SW 1271 (cell line): ENCODE measurements around the gene SKP2.
"Not testable (repeated sequence)": the region's sequence is repeated elsewhere in the genome, so short reads cannot be mapped to it uniquely, and the experiment has no call there.

Experiments
- DNase-seq, 2 experiments: peaks; one replicate each; lab custom pipeline; 2025; lab: John Stamatoyannopoulos, UW

SKP2 gene

DNA sequence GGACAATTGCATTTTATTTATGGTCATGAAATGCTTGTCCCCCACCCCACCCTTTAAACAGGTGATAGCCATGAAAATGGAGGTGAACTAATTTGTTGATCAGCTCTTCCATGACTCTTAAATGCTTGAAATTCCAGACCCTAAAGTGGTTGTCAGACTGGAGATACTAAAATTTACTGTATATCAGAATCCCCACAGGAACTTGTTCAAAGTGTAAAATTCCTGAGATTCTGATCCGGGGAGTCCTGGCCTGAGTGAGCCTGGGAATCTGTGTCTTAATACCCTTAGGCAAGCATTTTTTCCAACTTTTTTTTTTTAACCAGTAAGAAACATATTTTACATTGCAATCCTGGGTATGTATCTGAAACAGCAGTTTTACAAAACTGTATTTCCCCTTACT, 4.7 kb downstream of the SKP2 start:
- peak in 1 of 2 experiments; percentile 46 for DNase-seq

DNA sequence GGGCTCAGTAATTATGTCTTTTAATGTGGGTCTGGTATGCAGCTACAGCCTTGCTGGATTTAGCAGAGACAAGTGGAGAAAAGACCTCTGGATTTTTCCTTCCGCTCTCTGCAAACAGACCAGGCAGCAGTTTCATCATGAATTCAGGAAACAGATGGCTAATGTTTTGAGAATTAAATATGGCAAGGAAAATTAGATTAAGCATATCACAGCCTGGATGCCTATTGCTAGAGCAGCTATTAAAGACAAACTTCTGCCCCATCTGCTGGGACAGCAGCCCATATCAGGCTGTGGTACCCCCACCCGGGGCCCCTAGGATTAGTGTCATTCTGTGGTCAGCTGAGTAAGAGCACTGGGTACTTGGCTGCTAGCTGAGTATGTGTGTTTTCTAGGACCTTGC, 6.2 kb downstream of the SKP2 start:
- no peak for DNase-seq

DNA sequence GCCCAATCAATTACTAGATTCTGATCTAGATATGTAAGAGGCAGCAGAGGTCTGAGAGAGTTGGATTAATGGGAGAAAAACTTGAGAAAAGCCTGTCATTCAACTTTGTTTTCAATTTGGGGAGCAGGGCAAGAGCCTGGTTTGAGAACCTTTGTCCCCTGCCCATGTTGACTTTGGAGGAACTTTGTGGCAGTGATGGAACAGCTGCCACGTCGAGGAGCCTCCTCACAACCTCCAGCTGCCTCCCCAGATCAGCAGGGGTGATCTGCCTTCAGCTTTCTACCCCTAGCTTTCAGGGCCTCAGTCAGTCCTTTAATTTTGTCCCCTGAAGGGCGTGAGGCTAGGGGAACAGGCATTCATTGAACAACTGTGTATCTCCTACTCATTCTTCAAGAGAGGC, 8.7 kb downstream of the SKP2 start:
- DNase-seq: no peak

GRCh38 chr5:36161361-36161760, 9.4 kb downstream of the SKP2 start:
- no peak for DNase-seq

GRCh38 chr5:36162810-36163486, 11.0 kb downstream of the SKP2 start:
- no peak for DNase-seq

DNA sequence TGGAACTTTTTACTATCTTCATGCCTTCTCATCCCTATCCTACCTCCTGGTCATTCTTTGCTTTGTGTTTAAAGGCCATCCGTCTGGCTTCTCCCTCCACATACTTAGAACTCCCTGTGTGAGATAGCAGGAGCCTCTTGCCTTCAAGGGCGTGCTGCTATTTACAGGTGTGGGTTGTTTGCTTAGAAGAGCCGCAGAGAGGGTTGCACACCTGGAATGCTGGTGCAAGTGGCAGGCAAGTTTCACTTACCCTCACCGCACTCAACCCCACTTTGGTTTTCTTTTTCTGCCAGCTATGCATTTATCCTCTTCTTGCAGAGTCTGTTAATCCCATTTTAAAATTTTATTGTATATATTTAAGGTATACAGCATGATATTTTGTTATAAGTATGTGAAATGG, 12.6 kb downstream of the SKP2 start:
- DNase-seq: no peak

DNA sequence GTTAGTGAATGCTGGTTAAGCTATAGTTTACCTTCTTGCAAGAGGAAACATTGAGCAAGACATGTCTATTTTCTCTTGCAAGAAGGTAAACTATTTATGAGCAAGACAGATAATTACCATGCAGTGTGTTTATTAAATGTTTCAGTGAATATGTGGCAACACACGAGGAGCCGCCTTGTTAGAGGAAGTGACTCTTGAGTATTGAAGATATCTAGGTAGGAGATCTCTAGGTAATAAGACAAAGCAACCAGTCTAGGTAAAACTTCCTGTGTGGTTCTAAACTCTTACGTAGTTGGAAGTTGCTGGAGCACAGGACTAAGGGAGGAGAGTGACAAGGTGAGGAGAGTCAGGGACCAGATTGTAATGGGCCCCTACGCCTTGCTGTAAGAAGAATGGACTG, 16.8 kb downstream of the SKP2 start:
- DNase-seq: no peak

GRCh38 chr5:36170832-36171424, 19.0 kb downstream of the SKP2 start:
- DNase-seq: no peak

DNA sequence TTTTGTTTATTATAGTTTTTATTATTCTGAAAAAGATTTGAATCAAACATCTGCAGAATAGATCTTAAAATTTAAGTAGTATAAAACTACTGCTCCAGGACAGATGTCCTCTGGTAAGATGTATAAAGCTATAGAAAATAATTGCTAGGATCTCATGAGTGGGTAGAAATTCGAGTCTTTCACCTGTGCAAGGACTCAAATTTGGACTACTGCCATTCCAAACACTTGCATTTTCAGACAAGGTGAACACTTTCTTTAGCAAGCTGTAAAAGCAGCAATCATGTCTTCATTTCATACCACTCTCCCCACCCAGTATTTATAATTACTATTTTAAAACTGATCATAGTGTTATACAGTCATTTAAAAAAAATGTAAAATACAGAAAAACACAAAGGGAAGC, 20.7 kb downstream of the SKP2 start:
- DNase-seq: no peak

DNA sequence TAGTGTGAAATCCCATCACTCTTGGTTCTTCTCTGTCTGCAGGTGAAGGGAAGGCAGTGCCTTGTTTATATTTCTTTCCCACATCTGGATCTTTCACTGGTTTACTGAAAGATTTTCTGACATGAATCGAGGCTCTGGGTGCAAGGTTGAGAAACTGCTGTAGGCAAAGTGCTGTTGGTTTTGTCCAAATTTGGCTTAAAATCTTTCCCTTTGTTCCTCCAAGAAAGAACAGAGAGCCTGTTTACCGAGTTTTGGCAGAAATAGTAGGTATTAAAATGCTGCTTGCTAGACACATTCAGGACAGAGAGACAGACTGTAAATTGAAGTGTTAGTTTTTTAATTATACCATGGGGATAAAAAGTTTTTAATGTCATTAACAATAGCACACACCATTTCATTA, 21.5 kb downstream of the SKP2 start:
- DNase-seq: no peak

DNA sequence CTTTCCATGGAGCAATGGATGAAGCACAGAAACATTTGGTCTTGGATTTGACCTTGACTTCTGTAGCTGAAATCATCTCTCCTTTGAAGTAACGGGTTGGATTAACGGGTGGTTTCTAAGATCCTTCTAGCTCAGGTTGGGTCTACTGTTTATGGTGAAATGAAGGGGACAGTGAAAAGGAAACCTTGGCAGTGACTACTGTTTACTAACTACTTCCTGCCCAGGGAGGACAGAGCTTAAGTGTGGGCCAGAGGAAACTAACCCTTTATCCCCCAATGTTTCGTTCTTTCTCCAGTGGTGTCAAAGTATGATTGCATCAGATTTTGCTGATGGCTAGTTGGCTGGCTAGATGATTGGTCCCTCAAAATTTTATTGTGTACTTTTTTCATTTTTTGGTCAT, 22.2 kb downstream of the SKP2 start:
- no peak for DNase-seq

DNA sequence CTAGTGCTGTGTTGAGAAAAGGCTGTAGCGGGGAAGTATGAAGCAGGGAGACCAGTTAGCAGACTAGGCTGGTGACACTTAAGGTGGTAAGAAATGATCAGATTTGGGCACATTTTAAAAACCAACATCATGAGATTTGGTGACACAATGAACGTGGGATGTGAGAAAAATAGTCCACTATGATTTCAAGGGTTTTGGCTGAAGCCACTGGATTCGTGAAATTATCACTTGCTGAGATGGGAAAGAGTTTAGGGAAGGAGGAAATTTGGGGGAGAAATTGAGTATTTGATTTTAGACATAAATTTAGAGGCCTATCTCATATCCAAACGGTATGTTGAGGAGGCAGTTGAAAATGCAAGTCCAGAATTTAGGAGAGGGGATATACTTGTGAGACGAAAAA, 23.1 kb downstream of the SKP2 start:
- DNase-seq: no peak

- DNase-seq: no peak
Observed at GRCh38 chr5:36177154-36177553, 25.2 kb downstream of the SKP2 start.

DNA sequence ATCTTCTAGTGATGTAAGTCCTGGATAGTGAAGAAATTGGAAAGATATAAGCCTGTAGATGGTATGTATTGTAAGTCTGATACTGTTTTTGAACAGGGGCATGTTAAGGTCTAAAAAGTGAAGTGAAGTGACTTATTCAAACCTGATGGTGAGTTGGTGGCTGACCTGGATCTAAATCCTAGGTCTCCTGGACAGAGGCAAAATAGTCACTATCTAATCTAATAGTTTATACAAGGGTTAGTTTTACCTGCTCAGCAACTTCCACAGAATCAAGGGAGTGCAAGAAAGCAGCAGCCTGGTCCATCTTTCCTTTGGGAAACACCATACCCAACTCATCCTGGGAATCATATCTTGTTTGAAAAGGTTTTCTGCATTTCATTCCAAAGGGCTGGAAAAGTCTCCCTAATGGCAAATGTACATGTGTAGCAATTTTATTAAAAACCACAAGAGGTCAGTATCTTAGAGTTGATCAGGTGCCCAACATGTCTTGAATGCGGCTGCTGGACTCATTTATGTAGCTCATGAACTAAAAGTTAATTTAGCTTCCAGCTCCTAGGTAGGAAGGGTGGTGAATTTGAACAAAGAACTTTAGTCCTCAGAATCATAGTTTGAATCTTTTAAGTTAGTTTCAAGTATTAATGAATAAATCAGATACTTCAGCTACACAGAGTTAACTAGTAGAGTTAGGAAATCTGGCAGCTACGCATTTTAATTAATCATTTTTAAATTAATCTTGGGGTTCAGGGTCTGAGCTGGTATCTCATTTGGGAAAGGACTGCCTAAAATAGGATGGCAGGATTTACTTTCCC, 26.0 kb downstream of the SKP2 start:
- peak in 1 of 2 experiments; percentile 63 for DNase-seq

DNA sequence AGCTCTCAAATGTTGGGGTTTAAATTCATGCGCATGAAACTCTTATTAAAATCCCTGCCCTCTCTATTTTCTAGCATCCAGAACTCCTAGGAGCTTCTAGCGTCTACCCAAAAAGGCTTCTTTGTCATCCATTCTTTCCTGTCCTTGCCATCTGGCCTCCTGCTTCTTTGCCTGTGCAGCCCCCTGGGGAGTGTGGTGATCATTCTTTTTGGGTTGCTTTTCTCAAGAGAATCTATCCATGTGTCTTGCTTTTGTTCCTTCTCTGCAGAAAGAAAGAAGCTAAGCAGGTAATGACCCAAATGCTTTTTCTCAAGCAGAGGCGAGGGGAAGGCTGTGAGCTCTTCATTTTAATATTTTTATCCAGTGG, 26.6 kb downstream of the SKP2 start:
- DNase-seq: no peak

- no peak for DNase-seq
Observed at GRCh38 chr5:36179950-36180349, 28.0 kb downstream of the SKP2 start.

DNA sequence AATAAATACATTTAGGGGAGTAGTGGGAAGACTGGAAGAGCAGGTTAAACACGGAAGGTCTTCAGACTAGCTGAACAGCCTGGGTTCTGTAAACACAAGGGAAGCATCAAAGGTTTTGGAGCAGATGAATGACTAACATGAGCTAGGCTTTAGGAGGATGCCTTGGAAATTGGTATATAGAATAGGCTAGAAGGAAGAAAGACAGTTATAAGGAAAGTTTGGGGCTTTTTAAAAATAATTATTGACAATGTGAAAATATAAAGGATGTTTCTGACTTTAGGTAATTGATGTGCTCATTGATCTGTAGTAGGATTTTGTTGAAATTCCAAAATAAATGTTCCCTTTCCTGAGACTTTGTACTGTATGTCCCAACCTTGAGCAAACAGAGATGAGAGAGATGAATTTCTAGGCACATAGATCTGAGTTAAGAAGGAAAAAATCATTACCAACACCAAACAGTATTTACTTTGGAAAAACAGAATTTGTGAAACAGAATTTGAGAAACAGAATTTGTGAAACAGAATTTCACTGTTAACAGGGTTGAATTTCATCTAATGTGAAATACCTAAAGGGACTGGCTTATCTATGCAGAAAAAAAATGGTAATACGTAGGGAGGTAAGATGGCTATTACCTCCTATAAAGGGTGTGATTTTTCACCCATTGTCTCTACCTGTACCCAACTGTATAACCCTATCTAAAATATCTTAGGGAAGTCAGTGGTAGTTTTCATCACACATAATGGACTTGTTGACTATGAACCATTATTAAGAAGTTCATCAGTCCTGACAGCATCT, 28.8 kb downstream of the SKP2 start:
- DNase-seq: no peak

DNA sequence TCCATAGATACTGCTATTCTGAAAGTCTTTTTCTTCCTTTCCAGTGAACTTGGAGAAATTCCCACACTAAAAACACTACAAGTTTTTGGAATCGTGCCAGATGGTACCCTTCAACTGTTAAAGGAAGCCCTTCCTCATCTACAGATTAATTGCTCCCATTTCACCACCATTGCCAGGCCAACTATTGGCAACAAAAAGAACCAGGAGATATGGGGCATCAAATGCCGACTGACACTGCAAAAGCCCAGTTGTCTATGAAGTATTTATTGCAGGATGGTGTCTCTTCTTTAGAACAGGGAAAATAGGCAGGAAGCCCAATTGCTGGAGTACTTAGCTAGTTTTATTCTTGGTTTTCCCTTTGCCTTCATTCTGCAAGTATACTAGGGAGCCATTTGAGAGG, 29.9 kb downstream of the SKP2 start:
- DNase-seq: no peak

GRCh38 chr5:36184408-36184807, 32.5 kb downstream of the SKP2 start:
- DNase-seq: not testable (repeated sequence)

GRCh38 chr5:36193746-36194145, 41.8 kb downstream of the SKP2 start:
- no peak for DNase-seq

- no peak for DNase-seq
Observed at GRCh38 chr5:36198281-36198680, 46.4 kb downstream of the SKP2 start.

- DNase-seq: not testable (repeated sequence)
Observed at GRCh38 chr5:36198783-36199182, 46.9 kb downstream of the SKP2 start.

DNA sequence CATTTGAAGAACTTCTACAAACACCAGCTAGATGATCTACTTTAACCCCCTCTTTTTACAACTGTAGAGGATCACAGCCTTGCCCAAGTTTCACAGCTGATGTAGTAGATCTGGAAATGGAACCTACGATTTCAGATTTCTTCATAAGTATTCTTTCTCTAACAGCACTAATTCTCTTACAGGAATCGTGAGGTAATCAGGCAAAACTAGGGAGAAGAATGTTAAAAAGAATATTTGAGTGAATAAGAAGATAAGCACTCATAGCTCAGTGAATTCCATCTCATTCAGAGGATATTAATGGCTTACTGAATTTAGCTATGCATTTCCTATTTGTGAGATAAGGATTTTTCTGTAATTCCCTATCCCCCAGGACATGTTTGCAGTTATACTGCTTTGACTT, 47.7 kb downstream of the SKP2 start:
- DNase-seq: no peak
